DMS153 (cell line): Measurements from ENCODE around the gene TIMP3.
A peak's percentile ranks its signal among the peaks of the same experiment; 100 is the strongest.

Source experiments
- DNase-seq: peaks from one replicate; lab custom pipeline; 2025; lab: John Stamatoyannopoulos, UW

TIMP3 gene

DNA sequence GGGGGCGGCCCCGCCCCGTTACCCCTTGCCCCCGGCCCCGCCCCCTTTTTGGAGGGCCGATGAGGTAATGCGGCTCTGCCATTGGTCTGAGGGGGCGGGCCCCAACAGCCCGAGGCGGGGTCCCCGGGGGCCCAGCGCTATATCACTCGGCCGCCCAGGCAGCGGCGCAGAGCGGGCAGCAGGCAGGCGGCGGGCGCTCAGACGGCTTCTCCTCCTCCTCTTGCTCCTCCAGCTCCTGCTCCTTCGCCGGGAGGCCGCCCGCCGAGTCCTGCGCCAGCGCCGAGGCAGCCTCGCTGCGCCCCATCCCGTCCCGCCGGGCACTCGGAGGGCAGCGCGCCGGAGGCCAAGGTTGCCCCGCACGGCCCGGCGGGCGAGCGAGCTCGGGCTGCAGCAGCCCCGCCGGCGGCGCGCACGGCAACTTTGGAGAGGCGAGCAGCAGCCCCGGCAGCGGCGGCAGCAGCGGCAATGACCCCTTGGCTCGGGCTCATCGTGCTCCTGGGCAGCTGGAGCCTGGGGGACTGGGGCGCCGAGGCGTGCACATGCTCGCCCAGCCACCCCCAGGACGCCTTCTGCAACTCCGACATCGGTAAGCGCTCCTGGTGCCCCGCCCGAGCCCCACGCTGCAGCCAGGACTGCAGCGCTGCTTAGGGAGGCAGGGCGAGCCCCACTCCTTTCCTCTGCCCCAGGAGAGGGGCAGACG lies at the start of gene TIMP3:
Gene TIMP3, plus strand, starts transcription at position 169 of the 700 bp plus-strand sequence. Its CDS starts 297 bp downstream, at position 466.
- peak; percentile 31 for DNase-seq

DNA sequence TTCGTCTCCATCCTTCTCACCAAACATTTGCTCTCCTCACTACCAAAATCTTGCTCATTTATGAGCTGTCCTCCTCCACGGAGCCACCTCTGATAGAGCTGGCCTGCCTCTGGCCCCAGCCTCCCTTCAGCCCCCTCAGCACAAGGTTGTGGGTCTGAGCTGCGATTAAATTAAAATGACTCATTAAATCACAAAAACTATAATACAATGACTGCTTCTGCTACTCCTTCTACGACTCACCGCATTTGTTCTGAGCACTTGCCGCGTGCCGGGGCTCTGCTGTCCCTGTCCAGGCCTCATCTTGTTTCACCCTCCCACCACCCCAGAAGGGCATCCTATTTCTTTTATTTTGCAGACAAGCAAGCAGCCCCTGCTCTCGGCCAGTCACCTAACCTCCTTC lies 49.2 kb upstream of the TIMP3 start:
- DNase-seq: no peak

DNA sequence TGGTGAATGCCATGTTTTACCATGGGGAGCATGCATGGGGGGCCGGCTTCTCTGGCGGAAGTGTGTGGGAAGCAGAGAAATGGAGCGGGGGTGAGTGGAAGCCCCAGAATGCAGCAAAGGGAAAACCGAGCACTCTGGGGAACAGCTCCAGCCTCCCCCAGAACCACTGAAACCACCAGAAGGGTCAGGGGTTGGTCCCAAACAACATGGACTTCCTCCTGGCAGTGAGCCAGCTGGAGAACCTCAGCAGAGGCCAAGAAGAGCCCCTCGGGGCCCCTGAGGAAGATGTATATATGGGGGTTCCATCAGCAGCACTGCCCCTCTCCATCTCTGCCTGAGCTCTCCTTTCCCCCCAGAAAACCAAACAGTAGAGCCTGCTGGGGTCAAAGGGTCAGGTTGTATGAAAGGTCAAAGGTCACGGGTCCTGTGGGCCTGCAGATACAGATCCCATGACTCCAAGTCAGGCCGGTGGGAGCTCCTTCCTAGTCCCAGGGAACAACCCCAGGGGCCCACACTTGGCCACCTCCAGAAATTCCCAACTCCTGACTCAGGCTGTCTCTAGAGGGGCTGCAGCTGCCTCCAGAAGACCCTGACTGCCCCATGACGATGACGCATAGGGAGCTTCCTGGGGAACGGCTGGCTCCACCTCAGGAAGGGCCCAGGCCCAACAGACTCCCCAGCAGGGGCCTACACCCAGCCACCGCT lies 48.5 kb upstream of the TIMP3 start:
- no peak for DNase-seq

DNA sequence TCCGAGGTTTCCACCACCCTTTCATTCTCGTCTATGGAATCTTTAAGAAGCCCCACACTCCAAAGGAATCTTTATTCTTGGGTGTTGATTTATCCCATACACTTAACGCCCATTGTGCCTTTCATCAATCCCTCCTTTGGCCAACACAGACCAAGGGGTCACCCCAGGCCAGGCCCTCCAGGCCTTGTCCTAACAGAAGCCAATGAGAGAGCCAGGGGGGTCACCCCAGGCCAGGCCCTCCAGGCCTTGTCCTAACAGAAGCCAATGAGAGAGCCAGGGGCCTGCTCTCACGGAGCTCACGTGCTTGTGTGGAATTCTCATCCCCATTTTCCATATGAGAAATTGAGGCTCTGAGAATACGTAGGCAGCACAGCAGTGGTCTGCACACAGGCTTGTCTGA lies 47.9 kb upstream of the TIMP3 start:
- DNase-seq: no peak

DNA sequence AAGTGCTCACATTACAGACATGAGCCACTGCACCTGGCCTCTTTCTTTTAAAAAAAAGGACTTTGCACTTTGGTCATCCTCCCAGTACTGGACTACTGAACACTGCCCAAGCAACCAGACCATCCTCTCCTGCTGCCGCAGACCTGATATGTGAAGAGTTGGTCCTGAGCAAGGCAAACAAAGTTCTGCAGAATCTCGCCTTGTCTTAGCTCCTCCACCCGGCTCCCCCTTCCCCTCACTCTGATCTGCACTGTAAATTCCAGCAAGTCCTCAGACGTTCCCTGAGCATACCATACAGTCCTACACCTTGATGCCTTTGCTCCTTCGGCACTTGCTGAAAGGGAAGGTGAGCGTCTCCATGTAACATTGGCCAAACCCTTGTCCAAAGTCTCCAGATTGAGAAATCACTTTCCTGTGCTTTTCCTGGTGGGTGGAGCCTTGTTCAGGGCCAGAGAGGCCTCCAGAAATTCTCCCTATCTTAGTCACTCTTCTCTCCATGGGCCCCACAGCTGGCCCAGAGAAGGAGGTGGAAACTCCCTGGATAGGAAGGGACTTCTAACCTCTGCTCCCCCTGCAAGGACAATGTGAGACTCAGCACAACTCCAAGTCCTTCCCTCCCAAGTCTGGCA lies 47.0 kb upstream of the TIMP3 start:
- no peak for DNase-seq

DNA sequence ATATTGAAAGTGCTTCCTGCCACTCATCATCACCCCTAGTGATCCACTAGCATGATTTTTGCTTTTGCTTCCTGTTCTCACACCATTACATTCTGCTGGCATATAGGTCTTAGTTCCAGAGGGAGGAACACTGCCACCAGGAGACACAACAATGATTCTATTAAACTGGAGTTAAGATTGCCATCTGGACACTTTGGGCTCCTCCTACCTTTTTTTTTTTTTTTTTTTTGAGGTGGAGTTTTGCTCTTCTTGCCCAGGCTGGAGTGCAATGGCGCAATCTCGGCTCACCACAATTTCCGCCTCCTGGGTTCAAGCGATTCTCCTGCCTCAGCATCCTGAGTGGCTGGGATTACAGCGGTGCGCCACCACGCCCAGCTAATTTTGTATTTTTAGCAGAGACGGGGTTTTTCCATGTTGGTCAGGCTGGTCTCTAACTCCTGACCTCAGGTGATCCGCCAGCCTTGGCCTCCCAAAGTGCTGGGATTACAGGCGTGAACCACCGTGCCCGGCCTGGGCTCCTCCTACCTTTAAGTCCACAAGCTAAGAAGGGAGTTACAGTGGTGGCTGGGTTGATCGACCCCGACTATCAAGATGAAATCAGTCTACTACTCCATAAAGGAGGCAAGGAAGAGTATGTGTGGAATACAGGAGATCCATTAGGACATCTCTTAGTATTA lies 44.3 kb upstream of the TIMP3 start:
- peak; percentile 79 for DNase-seq

DNA sequence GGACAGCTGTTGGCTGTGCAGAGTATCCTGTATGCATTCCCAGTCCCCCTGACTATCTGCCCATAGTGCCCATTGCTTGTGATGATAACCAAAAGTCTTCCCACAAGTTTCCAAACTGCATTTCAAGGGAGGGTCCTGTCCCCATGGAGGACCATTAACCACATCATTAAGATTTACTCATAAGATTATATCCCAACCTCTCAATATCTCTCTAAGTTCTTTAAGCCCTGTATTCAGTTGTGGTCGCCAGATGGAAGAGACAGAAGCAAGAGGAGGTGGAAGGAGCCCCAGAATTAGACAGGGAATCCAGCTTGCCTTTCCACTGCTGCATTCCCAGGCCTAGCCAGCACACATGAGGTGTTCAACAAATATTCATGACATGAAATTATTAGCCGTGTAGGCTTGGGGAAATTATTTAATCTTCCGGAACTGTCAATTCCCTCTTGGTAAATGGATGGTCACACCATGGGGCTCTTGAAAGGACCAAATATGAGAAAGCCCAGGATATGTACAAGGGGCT lies 42.6 kb upstream of the TIMP3 start:
- DNase-seq: no peak

DNA sequence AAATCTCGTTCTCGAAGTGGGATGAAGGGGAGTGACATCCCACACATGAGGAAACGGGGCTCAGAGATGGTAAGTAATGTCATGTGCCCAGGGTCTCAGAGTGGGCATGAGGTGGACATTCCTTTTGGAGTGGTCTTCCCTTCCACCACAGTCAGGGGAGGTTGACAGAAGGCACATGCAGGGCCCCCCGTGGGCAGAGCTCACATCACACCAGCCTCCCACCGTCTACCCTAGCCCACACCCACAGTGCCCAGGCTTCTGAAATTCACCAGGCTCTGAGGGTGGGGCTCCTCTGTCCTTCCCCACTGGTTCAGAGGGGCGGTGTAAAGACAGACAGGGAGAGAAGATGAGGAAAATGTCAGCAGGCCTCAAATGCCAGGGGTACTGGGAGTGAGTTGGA lies 41.1 kb upstream of the TIMP3 start:
- no peak for DNase-seq

DNA sequence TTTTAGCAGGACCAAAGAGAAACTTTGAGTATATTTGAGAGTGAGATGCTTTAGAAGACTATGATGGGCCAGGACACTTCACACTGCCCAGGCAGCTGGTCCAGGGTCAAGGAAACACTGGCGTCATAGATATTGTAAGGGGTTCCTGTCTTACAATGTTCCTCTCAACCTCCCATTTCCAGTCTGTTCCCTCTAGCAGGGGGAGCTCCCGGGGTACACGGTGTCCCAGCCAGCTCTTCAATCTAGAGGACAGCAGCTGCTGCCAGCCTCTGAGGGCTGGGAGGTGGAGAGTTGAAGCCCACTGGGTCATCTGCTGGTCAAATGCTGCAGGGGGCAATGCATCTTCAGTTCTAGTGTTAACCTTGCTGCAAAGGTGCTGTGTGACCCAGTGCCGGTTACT lies 40.7 kb upstream of the TIMP3 start:
- DNase-seq: no peak

DNA sequence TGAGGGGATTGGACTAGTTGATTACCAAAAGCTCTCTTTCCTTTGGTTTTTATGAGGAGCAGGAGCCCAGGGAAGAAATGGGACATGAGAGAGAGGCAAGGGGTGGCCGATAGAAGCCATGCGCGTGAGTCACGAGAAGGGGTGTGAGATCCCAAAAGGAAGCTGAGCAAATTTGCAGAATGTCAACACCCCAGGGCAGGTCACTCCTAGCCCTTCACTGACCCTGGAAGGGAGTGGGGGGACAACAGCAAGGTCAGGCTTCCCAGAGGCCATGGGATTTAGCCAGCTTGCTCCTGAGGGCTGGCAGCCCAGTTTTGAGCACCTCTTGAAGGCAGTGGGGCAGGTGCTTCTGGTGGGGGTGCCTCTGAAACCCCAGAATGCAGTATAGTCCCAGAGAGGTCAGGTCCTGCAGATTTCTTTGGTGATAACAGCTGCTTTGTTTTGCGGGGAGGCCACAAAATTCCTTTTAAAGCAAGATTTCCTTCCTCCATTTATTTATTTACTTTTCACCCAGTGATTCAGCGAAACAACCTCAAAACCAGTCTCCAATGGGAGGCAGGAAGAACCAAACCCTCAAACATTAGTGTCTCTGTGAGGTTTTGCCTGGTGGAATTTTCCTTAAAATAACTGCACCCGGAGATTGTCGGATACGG lies 40.1 kb upstream of the TIMP3 start:
- no peak for DNase-seq

DNA sequence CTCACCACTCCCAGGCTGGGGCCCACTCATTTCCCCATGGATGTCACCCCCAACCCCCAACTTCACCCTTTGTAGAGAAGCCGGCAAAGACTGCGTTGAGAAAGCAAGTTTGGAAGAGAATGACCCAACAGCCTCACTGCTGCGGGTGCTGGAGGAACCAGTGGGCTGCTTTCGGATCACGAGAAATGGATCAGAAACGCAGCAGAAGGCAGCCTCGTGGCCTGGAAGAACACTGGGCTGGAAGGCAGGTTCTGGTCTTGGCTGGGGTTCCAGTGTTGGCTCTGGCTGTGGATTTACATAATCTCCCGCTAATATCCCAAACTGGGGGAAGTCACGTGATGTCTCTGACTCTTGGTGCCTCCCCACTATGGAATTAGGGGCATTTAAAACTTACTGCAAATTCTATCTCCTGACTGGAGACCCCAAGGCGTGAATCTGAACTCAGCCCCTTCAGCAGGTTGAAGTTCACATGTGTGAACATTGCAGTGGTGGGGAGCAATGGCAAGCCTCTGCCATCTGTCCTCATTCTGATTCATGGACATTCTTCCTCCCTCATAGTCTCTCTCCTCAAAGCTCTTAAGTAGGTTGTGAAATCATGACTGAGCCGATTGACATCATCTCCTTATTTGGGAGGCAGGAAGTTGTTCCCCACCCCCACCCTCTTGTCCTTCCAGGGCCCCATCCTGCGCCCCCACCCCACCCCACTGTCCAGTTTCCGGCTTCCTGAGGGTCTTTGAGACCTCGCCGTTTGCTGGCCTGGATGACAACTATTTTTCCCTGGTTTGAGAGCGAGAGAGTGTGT lies 37.0 kb upstream of the TIMP3 start:
- DNase-seq: no peak

DNA sequence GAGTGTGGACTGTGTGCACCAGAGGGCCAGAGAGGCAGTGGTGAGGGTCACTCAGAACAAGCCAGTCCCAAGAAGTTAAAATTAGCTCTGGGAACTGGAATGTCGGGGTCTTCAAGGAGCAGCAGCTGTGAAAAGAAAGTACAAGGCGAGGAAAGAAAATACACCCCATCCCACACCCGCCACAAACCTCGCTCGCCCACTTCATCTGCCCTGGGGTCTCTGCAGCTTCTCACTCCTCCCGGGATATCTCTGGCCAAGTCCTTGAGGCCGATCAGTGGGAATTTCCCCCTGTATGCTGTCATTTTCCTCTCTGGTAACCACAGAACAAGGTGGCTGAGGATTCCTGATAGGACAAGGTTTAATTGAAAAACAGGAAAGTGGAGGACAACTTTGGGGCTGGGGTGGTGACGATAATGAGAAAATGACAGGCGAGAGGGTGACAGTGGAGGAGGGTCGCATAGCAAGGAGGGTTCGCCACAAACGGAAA lies 36.3 kb upstream of the TIMP3 start:
- DNase-seq: no peak

DNA sequence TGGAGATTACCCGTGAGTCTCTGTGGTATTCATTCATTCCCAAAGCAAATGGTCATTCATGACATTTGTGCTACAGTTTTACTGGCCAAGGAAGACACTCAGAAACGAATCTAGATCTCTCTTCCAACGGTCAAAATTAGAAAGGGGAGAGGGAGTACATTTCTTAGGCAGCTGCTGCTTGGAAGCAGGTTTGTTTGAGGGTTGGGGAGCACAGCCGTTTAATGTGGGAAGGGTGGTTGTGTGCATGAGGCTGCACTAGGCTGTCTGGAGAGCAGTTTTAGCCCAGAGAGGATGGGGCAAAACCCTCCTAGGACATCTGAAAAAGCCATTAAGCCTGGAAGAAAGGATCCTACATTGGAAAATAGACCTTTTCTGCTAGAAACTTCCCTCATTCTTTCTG lies 29.7 kb upstream of the TIMP3 start:
- DNase-seq: no peak

DNA sequence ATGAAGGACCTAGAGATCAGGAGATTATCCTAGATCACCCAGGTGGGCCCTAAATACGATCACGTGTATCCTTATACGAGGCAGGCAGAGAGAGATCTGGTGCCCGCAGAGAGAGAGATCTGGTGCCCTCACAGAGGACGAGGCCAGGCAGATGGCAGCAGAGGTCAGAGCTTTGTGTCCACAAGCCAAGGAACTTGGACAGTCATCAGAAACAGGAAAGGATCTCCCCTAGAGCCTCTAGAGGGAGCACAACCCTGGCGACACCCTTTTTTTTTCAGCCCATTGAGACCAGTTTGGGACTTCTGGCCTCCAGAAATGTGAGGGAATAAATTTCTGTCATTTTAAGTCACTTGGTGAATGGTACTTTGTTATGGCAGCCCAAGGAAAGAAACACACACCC lies 25.5 kb upstream of the TIMP3 start:
- no peak for DNase-seq

DNA sequence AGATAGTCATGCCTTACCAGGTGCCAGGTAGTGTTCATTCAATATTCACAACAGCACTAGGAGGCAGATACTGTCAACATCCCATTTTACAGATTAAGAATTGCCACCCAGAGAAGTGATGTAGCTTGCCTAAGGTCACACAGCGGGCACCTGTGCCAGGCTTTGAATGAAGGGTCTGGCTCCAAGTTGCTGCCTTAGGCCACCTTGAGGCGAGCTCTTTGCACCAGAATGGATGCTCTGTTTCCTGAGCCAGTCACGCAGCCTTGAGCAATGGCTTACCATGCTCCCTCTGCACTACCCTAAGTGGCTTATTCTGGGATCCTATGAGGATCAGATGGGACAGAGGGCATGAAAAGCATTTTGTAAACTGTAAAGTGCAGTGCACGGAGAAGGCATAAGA lies 25.1 kb upstream of the TIMP3 start:
- no peak for DNase-seq

DNA sequence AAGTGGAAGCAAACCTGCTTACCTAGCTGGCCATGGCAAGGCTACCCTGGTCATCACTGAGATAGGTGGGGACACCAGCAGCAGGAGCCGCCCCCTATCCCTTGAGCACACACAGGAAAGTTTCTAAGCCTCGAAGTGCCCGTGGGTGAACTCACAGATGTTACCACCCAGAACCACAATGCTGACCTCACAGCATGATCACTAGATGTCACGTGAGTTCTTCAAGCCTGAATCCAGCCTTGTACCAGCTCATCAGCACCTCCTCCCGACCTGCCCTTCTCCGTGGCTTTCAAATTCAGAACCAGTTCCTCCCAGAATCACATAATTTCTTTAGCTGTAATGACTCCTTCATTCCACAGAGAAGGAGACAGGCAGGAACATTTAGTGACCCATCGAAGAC lies 24.7 kb upstream of the TIMP3 start:
- no peak for DNase-seq

DNA sequence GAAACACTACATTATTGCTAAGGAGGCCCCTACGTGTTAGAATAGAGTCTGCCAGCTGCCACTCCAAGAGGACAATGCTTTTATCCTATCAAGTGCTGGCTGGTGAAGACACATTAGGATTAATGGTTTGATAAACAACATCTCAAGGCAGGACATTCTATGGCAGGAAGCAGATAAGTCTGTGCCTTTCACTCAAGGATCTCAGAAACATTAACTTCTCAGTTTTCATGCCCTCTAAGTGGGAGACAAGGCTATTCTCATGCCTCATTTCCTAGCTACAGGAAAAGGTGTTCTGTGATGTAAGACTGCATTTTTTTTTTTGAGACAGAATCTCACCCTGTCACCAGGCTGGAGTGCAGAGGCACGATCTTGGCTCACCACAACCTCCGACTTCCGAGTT lies 23.5 kb upstream of the TIMP3 start:
- DNase-seq: no peak

DNA sequence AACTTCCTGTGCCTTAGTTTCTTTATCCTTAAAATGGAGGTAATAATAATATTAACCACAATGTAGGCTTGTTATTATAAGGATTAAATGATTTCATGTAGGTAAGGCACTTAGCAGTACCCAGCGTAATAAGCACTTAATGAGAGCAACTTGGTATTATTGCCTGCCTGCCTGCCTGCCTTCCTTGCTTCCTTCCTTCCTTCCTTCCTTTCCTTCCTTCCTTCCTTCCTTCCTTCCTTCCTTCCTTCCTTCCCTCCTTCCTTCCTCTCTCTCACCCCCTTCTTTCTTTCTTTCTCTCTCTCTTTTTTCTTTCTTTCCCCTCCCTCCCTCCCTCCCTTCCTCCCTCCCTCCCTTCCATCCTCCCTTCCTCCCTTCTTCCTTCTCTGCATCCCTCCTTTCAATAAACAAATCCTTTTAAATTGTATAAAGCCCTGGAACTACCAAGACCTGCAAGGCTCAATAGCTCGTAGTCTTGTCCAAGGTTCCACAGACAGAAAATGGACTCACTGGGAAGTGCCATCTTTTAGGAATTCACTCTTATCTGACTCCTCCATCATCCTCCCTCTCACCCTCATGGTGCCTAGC lies 20.7 kb upstream of the TIMP3 start:
- no peak for DNase-seq

DNA sequence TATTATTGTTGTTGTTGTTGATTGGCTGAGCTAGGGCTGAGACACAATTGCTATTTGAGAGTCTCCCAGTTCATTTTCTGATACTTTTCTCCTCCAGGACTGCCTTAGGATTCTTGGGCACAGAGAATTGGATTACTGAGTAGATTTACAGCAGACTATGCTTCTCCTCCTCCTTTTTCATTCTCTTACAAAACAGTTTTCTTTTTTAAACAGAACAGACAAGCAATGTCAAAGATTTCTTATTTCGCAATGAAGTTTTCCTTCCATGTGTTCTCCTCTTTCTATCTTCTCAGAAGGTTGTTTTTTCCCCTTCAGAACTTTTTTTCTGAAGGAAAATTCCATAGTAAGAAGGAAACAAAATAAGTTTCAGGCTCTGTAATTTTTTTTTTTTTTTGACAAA lies 19.8 kb upstream of the TIMP3 start:
- no peak for DNase-seq

DNA sequence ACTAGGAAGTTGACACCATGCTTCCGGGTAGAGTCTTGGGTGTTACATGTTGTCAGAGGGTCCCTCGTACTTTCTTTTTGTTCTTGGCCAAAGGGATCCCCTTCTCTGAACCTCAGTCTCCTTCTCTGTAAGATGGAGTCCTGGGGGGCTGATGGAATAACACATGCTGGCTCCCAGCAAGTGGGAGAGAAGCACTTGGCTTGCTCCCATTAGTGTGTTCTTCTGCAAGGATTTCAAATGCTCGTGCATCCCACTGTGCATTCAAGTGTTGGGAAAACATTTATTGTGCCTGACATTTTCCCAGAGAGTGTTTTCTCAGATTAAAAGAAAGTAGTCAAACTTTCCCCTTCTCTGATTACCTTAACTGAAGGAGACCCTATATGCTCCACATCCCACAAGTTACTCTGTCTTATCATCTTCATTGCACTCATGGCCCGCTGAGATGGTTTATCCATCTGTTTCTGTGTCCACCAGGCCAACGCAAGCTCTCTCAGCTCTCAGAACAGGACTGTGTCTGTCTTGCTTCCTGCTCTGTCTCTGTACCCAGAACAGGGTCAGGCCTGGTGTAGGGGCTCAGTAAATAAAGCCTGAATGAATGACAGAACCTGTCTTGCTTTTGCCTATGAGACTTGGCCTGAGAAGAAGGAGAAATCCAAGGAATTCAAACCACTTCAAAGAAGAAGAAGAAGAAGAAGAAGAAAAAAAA lies 16.0 kb upstream of the TIMP3 start:
- no peak for DNase-seq
